Measurements from ENCODE around the gene KAT6B.

The KAT6B gene

GRCh38 chr10:75079436-75080083, 253.2 kb downstream of the KAT6B start:
- DNase-seq = no peak

- DNase-seq = no peak
These were observed 254.2 kb downstream of the KAT6B start for GRCh38 chr10:75080554-75080953.

GRCh38 chr10:75081379-75081778, 255.0 kb downstream of the KAT6B start:
- no peak for DNase-seq
